HG02623 (cell line): ENCODE data around the gene SGCA.

Experiments
- ATAC-seq: cut with Tn5 transposase; IDR thresholded peaks from one replicate; pipeline ENCODE4 v1.9.1; 2021; ENCODE audit warnings: moderate library complexity; ENCODE audit not compliant: unreplicated experiment

Gene SGCA

DNA sequence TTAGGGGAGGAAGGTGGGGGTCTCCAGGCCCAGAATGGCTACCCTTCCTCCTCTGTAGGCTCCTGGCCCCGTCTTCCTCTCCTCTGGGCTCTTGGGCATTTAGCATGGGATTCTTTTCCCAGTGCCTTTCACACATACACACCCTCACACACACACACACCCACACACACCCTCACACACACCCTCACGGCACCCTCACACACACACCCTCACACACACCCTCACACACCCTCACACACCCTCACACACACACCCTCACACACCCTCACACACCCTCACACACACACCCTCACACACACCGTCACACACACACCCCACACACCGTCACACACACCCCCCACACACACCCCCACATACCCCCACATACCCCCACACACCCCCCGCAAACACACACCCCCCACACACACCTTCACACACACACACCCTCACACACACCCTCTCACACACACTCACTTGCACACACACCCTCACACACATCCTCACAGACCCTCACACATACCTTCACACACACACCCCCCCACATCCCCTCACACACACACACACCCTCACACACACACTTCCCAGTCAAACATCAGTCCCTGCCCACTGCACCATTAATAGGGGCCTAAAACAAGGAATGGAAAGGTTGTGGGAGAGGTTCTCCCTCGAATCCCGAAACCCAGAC lies 845 bp downstream of the SGCA start:
- no peak for ATAC-seq

DNA sequence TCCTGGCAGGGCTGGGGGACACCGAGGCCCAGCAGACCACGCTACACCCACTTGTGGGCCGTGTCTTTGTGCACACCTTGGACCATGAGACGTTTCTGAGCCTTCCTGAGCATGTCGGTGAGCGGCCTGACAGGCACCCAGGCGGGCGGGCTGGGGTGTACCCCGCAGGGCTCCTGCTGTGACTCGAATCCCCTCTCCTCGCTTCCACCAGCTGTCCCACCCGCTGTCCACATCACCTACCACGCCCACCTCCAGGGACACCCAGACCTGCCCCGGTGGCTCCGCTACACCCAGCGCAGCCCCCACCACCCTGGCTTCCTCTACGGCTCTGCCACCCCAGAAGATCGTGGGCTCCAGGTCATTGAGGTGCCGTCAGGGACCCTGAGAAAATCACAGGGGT lies 1.6 kb downstream of the SGCA start:
- no peak for ATAC-seq

DNA sequence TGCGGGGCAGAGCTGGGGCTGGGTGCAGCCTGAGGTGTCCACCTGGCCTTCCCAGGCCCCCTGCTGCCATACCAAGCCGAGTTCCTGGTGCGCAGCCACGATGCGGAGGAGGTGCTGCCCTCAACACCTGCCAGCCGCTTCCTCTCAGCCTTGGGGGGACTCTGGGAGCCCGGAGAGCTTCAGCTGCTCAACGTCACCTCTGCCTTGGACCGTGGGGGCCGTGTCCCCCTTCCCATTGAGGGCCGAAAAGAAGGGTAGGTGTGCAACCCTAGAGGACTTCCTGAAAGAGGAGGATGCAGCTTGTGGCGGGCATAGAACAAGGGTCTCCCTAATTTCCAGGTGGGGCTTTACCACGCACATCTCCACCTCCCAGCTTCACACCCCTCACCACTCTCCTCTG lies 2.5 kb downstream of the SGCA start:
- ATAC-seq = no peak

DNA sequence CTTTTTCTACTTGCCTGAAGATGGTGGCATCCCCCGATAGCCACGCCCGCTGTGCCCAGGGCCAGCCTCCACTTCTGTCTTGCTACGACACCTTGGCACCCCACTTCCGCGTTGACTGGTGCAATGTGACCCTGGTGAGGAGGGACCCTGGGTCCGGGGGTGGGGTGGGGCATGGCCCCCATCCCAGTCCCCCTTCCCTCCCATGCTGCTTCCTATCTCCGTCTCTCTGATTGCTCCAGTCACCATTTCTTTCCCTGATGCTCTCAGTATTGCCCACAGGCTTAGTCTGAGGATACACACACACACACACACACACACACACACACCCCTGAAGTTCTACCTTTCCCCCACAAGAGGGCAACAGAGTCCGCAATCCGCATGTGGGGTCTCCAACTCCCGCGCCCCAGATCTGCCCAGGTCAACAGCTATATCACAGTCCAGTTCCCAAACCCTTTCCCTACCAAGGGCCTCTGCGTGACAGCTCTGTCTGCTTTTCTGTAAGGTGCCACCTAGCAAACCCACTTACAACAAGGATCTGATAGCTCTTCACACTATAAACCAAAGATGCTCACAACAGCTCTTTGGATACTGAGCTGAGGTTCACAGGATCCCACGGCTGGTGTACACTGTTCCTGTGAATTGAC lies 3.4 kb downstream of the SGCA start:
- no peak for ATAC-seq

DNA sequence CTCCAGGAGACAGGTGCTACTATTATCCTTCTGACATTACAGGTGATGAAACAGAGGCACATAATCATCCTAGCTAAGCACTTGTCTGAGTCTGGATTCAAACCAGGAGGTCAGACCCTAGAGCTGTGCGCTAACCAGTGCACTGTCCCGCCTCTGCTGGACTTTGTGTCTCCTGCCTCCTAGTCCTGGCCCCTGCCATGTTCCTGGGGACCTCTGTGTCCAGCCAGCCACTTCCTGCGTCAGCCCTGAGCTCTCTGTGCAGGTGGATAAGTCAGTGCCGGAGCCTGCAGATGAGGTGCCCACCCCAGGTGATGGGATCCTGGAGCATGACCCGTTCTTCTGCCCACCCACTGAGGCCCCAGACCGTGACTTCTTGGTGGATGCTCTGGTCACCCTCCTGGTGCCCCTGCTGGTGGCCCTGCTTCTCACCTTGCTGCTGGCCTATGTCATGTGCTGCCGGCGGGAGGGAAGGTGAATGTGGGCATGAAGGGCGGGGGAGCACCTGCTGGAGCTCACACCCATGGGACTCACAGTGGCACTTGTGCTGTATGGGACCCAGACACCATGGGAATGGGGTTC lies 4.2 kb downstream of the SGCA start:
- no peak for ATAC-seq

DNA sequence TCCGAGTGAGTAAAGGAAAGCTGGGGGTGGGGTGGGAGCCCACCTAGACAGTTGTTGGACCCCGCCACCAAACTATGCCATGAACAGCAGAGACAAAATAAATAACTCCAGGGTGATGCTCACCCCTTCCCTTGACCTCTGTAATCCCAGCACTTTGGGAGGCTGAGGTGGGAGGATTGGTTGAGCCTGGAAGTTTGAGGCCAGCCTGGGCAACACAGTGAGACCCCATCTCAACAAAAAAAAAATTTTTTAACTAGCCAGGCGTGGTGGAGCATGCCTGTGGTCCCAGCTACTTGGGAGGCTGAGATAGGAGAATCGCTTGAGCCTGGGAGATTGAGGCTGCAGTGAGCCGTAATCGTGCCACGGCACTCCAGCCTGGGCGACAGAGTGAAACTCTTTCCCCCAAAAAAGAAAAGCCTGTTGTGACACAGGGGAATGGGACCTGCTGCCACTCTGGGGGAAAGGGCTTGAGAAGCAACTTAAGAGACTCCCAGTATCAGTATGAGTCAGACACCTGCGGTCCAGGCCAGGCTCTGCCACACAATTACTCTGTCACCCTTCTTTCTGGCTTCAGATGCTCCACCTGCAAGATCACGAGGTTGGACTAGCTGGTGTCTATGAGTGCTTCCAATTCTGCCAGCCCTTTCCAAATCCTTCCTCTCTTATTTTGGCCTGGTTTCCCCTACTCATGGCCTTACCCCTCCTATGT lies 5.0 kb downstream of the SGCA start:
- no peak for ATAC-seq

DNA sequence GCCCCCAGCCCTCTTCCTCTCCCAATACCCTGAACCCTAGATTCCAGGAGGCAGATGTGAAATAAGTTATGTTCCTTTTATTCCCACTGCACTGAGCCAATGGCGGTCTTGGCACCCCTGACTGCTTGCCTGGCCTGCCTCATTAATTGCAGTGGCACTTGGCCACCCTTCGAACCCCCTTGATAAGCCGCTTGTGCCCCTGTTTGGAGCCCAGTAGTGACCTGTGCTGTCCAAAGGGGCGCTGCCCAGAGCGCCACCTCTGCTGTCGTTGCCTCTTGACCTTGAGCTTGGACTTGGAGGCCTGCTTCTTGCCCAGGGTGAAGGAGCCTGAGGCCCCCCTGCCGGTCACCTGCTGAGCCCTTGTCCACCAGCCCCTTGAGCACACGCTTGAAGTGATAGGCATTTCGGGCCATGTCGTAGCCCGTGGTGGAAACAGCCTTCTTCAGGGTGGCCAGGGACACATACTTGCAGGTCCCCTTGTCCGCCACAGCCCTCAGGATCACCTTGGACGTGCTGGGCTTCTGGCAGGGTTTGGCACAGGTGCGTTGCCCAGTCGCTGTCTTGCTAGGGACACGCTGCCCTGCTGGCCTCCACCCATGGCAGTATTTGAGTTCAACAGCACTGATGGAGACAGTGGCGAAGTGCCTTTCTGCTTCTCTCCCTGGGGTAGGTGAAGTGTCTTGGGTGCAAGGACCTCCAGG lies 5.7 kb downstream of the SGCA start:
- no peak for ATAC-seq

DNA sequence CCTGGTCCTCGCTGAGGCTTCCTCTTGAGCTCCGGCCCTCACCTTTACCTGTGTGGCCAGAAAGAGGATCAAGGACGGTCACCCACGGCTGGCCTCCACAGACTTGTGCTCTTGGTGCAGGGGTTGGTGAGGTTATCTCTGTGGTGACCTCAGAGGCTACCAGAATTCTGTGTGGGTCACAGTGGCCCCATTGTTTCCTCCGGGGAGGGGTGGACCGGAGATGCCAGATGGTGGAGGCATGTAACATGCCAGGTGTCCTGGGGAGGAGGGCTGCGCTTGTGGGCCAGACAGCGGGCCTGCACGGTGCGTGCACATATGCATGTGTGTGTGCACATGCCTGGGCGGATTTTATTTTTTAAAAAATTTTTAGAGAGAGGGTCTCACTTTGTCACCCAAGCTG lies 6.3 kb downstream of the SGCA start:
- no peak for ATAC-seq

DNA sequence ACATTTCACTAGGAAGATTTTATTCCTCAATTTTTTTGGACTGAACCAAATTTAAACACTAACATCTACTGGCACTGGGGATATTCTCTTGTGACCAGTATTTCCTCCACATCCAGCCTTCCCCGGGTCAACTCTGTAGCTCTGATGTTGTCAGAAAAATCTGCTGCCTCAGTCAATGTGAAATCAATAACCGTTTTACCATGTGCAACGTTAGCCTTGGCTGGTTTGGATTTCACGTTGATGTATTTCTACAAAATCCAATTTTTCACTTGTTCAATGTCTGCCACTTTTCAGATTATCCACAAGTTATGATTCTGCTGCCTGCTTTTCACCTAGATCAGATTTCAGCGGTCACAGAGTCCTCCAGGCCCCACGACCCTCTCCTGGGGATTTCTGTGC lies 7.1 kb downstream of the SGCA start:
- no peak for ATAC-seq

DNA sequence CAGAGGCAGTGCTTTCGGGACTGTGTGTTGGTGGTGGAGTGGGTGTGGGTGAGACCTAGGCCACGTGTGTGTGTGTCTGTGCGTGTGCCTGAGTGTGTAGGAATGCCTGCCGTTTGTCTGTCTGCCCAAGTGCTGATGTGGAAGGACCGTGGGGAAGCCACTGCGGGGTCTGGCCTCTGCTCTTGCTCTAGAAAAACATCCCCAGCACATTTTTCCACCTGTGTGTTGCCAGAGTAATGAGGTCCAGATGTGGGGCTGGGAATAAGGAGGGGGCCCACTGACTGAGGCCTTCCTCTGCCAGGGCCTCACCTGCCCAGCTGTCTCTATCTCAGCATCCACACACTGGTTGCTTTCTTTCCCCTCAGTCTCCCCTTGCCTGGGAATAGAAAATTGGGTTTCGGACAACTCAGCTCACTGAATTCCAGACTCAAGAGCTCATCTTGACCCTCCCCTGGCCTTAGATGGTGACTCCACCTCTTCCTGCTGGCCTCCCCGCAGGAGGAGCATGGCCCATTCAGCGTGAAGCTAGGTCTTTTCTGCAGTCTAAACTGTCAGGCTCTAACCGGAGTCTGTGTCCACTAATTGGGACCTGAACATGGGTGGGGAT lies 7.6 kb downstream of the SGCA start:
- no peak for ATAC-seq

DNA sequence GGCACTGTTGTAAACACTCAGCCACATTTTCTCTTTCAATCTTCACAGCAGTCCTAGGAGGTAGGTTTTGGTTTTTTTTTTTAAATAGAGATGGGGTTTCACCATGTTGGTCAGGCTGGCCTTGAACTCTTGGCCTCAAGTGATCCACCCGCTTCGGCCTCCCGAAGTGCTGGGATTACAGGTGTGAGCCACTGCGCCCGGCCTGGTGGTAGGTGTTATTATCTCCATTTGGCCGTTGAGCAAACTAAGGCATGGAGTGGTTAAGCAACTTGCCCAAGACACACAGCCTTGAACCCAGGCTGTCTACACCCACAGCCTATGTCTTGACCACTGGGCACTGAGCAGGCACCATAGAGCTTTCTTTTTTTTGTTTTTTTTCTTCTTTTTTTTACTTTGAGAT lies 8.6 kb downstream of the SGCA start:
- ATAC-seq = no peak

DNA sequence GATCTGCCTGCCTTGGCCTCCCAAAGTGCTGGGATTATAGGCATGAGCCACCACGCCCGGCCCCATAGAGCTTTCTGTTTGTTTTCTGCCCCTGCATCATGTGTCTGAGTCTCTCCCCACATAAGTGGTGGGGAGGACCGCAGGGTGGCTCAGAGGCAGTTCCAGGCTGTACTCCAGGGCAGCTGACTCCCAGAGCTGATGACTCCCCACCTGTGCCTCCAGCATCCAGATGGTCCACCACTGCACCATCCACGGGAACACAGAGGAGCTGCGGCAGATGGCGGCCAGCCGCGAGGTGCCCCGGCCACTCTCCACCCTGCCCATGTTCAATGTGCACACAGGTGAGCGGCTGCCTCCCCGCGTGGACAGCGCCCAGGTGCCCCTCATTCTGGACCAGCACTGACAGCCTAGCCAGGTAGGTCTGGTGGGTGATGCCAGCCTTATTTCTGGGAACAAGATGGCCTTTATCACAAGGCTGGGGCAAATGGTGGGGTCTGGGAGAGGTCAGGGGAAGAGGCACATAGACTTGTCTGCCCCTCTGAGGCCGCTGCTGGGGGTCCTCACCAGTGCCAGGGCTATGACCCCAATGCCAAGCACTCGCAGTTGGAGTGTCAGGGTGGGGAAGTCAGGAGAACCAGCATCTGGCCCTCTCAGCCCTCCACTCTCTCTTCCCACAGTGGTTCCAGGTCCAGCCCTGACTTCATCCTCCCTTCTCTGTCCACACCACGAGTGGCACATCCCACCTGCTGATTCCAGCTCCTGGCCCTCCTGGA lies 9.4 kb downstream of the SGCA start:
- ATAC-seq = no peak

DNA sequence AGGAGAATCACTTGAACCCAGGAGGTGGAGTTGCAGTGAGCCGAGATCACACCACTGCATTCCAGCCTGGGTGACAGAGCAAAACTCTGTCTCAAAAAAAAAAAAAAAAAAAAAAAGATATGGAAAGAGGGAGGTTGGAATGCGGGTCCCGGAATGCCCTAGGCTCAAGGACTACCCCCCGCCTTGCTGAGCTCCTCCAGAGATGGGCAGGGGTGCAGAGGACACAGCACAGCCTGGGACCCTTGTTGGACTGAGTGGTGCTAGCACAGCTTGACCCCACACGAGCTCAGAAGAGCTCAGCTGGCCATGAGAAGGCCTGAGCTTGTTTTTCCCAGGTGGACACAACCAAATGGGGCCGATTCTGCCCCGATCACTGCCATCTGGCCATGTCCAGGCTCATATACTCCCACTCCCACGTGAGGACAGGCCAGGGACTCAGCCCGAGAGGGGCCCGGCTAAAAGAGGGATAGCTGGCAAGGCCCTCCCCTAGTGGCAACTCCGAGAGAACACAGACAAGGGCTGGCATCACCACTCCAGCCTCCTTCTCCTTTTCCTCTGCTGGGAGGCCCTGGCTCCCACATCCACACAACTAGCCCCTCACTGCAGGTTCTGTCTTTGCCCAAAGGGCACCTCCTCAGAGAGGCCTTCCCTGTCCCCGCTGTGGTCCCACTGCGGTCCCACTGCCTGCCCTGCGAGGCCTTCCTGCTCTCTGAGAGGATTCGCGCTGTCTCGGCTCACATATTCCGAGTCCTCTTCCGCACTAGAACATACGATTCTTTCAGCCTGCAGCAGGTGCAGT lies 11.0 kb downstream of the SGCA start:
- ATAC-seq = no peak

DNA sequence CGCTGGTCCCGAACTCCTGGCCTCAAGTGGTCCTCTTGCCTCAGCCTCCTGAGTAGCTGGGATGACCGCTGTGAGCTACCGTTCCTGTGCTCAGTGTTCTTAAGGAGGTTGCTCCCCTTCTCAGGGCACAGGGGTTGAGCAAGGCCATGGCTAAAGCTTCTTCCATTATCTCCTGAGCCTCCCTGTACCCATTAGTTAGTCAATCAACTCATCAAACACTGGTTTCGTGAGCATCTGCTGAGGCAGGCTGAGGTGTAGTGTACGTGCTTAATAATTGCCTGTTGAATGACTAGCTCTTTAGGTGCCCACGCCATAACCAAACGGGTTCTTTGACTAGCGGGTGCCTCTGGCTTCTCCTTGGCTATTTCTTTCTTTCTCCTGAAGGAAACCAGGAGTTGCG lies 11.7 kb downstream of the SGCA start:
- no peak for ATAC-seq

DNA sequence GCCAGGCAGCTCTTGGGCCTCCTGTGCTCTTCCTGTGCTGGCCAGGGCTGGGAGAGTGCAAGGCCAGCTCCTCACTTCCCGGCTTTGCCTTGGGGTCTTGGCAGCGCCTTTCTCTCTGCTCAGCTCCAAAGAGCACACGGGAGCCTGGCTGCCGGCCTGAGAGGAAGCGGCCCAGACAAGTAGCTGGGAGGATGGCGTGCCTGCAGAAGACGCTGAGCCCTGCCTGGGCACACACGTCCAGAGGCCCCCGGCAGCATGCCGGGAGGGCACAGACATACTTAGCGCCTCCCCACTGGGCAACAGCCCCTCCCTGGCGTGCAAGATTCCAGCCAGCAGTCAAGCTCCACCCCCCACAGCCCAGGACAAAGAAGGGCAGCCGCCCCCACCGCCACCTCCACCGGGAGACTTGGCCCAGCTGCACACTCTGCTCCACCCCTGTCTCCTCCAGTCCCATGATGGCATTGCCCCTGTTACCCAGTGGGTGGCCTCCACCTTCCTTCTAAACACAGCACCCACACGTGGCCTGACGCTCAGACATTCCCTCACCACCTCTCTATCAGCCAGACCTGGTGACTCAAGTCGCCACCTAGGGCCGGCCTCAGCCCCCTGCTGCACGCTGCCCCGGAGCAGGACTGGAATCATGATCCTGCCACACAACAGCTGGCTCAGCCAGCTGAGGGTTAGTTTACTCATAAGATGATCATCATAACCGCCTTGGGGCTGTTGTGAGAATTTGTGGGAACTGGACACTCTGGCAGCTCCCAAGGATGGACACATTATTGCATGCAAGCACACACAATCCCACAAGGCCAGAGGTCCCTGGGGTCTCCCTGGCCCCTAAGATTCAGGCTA lies 12.4 kb downstream of the SGCA start:
- peak; percentile 58 for ATAC-seq

DNA sequence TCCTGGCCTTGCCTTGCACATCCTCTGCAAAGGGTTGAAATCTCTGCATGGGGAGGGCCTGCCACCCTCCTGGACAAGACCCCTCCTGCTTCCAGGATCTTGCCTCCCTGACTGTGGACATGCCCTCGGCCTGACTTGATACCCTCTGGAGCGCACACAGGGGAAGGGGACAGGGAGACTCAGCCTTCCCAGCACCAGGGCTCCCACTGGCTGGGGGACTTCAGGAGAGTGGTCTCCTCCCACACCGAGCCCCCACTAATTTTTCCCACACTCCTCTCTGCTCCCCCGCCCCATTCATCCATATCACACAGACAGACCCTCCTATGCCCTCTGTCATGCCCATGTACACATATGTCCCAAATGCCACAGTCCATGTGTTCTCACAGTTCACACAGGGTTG lies 14.3 kb downstream of the SGCA start:
- no peak for ATAC-seq

DNA sequence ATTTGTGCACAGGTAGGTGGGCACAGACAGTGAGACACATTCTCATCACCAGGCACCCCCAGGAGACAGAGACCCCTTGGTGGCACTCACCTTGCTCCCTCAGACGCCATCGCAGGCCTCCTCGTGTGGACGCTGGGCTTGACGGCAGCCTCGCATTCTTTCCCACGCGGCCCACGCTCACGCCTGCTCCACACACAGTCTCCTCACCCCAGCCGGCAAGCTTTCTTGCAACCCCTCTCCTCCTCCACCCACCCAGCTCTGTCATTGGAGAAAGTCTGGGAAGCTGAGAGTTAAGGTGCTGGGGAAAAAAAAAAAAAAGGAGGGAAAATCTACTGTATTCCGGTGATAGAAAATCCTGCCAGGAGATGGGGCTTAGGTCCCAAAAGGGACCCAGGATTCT lies 14.8 kb downstream of the SGCA start:
- no peak for ATAC-seq

DNA sequence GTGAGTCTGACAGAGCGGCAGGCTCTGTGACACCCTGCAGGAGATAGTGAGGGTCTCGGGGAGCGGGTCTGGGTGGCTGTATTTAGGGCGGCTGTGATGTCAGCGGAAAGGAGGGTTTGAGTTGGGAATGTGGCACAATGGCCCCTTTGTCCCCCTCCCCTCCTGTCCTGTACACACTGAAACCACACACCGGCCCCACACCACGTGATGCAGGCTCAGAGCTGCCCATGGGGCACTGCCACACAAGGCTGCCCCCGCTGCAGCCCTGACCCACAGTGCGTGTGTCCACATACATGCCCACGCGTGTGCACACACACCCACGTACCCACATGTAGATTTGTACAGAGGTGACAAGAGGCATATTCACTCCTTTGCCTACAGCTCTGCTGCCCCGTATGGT lies 15.3 kb downstream of the SGCA start:
- no peak for ATAC-seq
